HG03135 (cell line): Measurements from ENCODE around the gene SMIM45.
"Not testable (repeated sequence)": the region's sequence is repeated elsewhere in the genome, so short reads cannot be mapped to it uniquely, and the experiment has no call there.

Experiments used
- ATAC-seq: cut with Tn5 transposase; IDR thresholded peaks from one replicate; pipeline ENCODE4 v1.9.1; 2021; ENCODE audit warnings: mild to moderate bottlenecking, moderate library complexity; ENCODE audit not compliant: unreplicated experiment

Gene SMIM45

DNA sequence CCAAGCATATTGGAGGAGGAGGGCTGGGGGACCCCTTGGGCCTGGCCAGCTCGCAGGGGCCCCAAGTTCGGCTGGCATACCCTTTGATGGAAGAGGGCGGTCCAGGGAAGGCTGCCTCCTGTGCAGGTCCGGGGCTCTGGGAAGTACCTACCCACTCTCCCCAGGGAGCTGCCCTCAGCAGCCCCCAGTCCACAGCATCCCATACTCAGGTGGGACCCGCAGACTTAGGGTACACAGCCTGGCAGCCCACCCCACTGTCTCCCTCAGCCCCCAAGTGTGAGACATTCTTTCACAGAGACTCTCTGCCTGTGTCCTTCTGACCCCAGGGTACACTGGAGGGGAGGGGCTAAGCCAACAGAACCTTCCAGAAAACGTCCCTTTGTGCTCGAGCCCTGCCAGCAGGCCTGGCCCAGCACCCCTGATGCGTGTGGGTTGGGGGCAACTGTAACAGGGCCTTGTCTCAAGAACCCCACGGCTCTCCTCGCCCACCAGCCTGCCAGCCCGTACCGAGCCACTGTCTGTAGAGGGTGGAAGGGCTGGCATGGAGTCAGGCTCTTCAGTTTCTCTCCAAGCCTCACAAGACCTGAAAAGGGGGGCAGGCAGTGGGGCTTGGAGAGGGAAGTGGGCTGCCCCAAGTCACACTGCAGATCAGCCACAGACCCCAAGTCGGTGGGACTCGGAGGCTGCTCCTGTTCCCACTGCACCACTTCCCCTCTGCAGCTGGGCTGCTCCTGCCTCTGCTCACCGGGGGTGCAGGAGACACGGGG, 18.4 kb upstream of the SMIM45 start:
- no peak for ATAC-seq

GRCh38 chr22:41934284-41935014, 17.5 kb upstream of the SMIM45 start:
- no peak for ATAC-seq

DNA sequence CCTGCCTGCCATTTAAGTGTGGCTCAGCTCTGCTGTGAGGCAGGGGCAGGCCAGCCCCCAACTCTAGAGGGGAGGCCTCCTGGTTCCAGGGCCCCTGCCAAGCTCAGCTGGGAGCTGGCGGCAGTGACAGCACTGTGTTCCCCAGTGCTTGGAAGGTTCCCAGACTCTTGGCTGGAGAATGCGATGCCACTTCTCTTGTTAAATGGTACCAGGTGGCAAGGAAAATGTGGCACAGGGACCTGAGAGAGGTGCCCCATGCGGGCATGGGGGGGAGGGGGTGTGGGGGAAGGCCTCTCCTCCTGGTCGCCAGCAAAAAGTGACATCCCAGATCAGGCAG, 17.0 kb upstream of the SMIM45 start:
- ATAC-seq: no peak

DNA sequence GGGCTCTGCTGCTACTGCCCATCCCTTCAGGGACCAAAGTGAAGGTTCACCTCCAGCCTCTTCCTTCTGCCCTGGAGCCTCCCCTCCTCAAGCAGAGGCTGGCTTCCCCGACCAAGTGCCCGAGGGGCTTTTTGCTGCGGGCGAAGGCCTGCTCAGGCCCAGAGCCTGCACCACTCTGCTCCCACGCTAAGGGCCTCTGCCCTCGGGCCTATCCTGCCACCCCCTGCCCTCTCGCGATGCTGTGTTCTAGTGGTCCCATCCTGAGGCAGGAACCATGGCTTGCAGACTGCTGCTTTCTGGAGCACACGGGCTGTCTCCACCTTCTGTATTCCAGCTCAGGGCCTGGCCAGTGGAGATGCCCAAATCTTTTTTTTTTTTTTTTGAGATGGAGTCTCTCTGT, 16.4 kb upstream of the SMIM45 start:
- no peak for ATAC-seq

DNA sequence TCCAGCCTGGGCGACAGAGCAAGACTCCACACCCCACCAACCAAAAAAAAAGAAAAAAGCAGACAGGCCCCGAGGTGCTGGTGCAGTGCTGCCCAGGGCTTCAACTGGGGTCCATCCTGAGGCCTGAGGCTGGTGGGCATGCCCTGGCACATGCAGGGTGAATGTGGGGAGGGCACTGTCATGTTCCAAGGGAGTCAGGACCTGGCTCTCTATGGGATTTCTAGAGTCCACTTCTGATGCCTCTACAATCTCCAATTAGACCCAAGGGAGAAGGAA, 15.1 kb upstream of the SMIM45 start:
- no peak for ATAC-seq

DNA sequence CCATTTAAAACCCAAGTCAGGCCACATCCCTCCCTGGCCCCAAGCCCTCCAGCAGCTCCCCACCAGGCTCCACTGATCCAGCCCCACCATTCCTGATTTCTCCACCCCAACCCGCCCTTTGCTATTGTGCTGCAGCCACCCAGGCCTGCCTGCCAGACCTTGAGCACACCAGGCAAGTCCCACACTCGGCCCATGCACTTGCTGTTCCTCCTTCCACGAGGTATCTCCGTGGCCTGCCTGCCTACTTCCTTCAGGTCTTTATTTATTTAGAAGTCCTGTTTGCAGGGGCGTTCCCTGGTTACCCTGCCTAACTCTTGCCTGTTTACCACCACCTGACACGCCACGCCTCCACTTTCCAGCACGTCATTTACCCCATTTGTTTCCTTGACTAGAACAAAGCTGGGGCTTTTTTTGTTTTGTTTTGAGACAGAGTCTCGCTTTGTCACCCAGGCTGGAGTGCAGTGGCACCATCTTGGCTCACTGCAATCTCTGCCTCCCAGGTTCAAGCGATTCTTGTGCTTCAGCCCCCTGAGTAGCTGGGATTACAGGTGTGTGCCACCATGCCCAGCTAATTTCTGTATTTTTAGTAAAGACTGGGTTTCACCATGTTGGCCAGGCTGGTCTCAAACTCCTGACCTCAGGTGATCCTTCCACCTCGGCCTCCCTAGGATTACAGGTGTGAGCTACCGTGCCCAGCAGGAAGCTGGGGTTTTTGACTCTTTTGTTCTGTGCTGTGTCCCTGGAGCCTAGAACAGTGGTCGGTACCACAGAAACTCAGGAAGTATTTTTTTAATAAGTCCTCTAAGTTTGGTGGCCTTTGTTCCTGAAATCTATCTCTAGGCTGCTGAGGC, 11.7 kb upstream of the SMIM45 start:
- ATAC-seq: peak; percentile 53

- ATAC-seq: peak; percentile 30
Observed at GRCh38 chr22:41940832-41941765, 10.9 kb upstream of the SMIM45 start.

DNA sequence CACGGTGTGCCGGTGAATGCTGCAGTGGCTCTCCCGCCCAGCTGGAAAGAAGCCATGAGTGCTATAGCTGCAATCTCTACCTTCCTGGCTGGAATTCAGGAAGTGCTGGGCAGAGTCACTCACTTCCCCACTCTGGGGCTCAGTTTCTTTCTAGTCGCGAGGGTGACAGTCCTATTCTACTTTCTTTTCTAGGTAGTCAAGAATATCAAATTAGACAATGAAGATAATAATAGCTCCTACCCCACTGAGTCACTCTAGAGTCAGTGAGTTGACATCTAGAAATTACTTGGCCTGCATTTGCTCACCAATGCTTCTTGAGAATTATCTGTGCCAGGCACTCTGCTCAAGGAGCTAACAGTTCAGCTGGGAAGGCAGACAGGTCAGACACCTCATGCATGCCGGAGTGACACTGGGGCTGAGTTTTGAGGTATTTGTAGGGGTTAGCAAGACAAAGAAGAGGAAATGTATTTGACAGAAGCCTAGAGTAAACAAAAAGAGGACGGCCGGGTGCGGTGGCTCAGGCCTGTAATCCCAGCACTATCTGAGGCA, 8.2 kb upstream of the SMIM45 start:
- ATAC-seq: no peak

DNA sequence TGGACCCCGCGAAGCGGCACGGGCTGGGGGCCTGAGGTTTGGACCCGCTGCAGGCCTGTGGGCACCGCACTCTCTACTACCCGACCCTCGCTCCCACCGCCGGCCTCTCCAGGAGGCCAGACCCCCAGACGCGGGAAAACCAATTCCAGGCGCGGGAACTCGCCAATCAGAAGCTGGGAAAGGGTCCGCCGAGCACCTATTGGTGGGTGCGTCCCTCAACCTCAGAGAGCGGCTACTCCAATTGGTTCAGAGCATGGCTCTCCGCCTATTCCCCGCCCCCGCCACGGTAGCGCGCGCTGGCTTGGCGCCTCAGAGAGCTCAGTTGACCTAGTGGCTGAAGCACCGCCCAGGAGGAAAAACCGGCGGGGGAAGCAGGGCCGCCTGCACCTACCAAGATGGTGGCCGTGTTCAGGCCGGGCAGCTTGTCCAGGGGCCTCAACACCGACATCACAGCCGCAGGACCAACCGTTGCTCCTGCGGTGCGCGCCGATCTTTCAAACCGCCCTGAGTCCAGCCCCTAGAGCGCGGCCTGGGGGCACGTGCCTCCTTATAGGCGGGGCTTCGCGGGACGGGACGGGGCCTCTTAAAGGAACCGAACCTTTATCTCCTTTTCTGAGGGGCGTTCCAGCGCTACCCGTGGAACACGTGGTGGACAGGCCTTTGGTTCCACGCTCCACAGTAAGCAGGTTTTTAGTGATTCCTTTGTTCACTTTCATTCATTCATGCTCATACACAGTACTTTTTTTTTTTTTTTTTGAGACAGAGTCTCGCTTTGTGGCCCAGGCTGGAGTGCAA, 5.1 kb upstream of the SMIM45 start, which contains the start of gene CENPM:
Gene CENPM (minus strand): TSS at position 524 of the 795 bp plus-strand sequence. CDS start 76 bp downstream, at position 448.
- peak; percentile 78 for ATAC-seq

- no peak for ATAC-seq
Observed at GRCh38 chr22:41947424-41948080, 4.4 kb upstream of the SMIM45 start.

DNA sequence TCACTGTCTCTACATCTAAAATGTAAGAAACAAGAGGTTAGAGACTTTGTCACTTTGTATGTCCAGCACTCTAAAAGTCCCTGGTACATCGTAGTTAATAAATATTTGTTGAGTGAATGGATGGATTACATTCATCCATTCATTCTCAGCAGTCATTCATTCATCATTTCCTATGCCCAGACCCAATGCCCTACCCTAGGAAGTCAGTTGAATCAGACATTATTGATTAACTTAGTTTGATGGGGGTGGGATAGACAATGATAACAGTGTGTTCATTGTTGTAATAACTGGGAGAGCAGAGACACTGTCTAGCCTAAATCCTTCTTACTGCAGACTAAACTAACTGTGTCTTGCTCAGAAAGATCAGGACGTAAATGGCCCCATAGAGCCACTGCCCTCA, 3.8 kb upstream of the SMIM45 start:
- no peak for ATAC-seq

GRCh38 chr22:41948928-41949296, 3.0 kb upstream of the SMIM45 start:
- ATAC-seq: not testable (repeated sequence)

GRCh38 chr22:41949297-41949965, 2.5 kb upstream of the SMIM45 start:
- no peak for ATAC-seq

DNA sequence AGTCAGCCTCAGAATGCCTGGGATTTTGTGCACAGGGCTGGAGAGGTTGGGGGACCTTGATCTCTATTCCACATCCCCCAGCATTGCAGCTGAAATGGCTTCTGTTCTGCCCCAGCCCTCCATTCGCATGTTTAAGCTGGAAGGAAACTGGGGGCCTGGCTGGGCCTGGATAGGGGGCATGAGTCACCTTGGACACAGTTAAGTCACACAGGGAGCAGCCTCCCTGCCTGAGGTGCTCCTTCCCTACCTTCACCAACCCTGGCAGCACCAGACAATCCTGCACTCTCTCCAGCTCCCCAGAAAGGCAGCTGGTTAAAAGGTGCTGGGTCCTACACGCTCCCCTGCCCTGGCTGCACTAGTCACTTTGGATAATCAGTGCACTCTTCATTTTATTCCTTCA, 763 bp downstream of the SMIM45 start:
- no peak for ATAC-seq

DNA sequence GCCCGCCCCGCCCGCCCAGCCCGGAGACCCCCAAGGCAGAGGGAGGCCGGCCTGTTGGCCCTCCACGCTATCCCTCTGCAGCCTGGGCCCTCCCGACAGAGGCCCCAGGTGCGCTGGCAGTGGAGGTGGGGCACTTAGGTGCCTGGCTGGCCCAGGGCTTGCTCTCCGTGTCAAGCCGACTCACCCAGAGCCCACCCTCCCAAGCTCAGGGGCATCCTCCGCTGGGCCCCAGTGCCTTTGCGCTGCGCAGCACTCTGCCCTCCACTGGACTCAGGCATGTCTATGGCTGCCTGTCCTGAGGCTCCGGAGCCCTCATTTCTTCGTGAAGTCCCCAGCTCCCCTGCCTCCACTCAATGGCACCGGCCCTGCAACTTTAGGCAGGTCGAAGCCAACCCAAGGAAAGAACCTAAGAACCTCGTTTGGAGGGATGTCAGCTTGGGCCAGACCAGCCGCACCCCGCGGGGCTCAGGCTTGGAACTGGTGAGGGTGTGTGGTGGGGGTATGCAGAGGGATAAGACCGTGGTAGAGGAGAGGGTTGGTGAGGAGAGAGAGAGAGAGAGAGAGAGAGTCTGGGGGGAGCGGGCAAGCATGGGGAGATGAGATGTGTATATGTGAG, 6.1 kb downstream of the SMIM45 start:
- ATAC-seq: peak; percentile 38

DNA sequence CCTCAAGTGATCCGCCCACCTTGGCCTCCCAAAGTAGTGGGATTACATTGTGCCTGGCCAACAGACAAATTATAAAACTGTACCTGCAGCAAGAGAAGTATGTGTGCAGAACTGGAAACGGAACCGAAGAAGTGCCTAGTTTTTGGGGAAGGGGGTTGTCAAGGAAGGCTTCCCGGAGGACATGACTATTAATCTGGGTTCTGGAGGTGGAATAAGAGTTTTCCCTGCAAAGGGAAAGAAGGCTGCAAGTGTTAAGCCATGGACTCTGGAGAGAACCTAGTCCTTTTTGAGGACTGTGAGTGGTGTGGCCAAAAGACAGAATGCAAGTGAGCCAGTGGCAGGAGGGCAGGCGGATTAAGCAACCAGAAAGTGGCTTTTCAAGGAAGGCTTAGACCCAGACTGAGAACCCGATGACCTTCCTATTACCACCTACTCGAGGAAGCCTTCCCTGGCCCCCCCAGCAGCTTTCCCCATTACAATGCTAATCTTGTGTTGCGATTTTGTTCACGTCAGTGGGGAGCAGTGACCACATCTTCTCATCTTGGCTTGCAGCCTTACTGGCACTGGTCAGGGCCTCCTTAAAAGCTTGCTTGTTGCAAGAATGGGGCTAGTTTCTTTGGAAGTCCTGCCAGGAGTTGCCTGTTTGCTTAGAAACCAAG, 11.6 kb downstream of the SMIM45 start:
- ATAC-seq: no peak

- no peak for ATAC-seq
Observed at GRCh38 chr22:41964112-41964491, 12.2 kb downstream of the SMIM45 start.

GRCh38 chr22:41966225-41966606, 14.3 kb downstream of the SMIM45 start:
- ATAC-seq: no peak
